ENCODE data around the gene SIL1. TPM values are rescaled to one million over a fixed set of nuclear protein-coding genes. Genes with fewer than 3 reads are reported as not detected.

Gene SIL1
- total and polyA plus RNA-seq, 2 of the 13 experiments (the other 11 are each of a cell fraction or from before 2014, with no cell fraction given), result 26.0 to 30.0 TPM

GRCh38 chr5:139014726-139015125, 183.4 kb downstream of the SIL1 start:
- Histone ChIP-seq H3K79me2 (ENCODE audit: insufficient read depth, low read length) (no peaks in the 10 kb centered on the region), H4K20me1 (ENCODE audit: insufficient read depth, low read length) (no peaks in the 10 kb centered on the region), H3K27ac (ENCODE audit: extremely low read length, insufficient read depth, low read length) (no peak overlapping the region), H3K27me3 (ENCODE audit: control insufficient read depth in 1 of 2, insufficient read depth in 2 of 2, low read length in 2 of 2) (no peaks in the 10 kb centered on the region; a peak in 1 of 5 replicates), H3K9ac (ENCODE audit: insufficient read depth, low read depth, low read length) (no peak overlapping the region), H3K9me3 (ENCODE audit: low read length) (no peaks in the 10 kb centered on the region), H3K4me2 (ENCODE audit: low read depth, low read length) (no peak overlapping the region), H3K36me3 (replicated peaks in 1 of 2; ENCODE audit: control insufficient read depth in 1 of 2, insufficient read depth in 2 of 2, low read length in 2 of 2) (peaks cover 0 to 3% of the 10 kb centered on the region in 2 experiments; a peak in 3 of 5 replicates), H3K4me1 (ENCODE audit: insufficient read depth, low read length) (no peaks in the 10 kb centered on the region), H3K4me3 (replicated peaks in 1 of 3; ENCODE audit: insufficient read depth in 1 of 3, low read depth in 2 of 3, low read length in 3 of 3) (no peak overlapping the region), H2AFZ (ENCODE audit: low read length) (no peak overlapping the region)
- DNase-seq (ENCODE audit: low spot score) (no peak), FAIRE-seq (no peak), ATAC-seq (no peak)
- ChIA-PET POLR2A (no interaction called here), CTCF (ENCODE audit: low intra/inter-chr PET ratio, low total read pairs) (no interaction called here)
- WGBS (ENCODE audit: low lambda C conversion rate), result 92% methylated on average over 4 of the region's 4 CpGs
- BruUV-seq (replicated peaks), result no TSS peak
- TF ChIP-seq, protein P1, sequence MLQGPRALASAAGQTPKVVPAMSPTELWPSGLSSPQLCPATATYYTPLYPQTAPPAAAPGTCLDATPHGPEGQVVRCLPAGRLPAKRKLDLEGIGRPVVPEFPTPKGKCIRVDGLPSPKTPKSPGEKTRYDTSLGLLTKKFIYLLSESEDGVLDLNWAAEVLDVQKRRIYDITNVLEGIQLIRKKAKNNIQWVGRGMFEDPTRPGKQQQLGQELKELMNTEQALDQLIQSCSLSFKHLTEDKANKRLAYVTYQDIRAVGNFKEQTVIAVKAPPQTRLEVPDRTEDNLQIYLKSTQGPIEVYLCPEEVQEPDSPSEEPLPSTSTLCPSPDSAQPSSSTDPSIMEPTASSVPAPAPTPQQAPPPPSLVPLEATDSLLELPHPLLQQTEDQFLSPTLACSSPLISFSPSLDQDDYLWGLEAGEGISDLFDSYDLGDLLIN (CRISPR knock-in tag; IDR thresholded peaks at IDR 0.05; ENCODE audit: borderline replicate concordance), result no peak
- TF ChIP-seq ZFP36 (IDR thresholded peaks at IDR 0.05; ENCODE audit: borderline replicate concordance, low read depth, low read length, partially characterized antibody), result no peak
- no peak for TF ChIP-seq ZNF841 (CRISPR knock-in tag; IDR thresholded peaks at IDR 0.05; ENCODE audit: borderline replicate concordance)
- no peak for TF ChIP-seq FOXA1 (IDR thresholded peaks at IDR 0.05)
- no peak for TF ChIP-seq FOXA1 (CRISPR knock-in tag; IDR thresholded peaks at IDR 0.05)
- TF ChIP-seq EP300 (IDR thresholded peaks at IDR 0.05; ENCODE audit: low read depth in 2 of 2, low read length in 2 of 2), result no peak
- no peak for TF ChIP-seq EP300 (CRISPR knock-in tag; IDR thresholded peaks at IDR 0.05; ENCODE audit: borderline replicate concordance)
- no peak for TF ChIP-seq FOXC1 (CRISPR knock-in tag; IDR thresholded peaks at IDR 0.05; ENCODE audit: borderline replicate concordance)
- TF ChIP-seq NFE2L2 (IDR thresholded peaks at IDR 0.05; ENCODE audit: low read length), result no peak
- TF ChIP-seq, protein P2, sequence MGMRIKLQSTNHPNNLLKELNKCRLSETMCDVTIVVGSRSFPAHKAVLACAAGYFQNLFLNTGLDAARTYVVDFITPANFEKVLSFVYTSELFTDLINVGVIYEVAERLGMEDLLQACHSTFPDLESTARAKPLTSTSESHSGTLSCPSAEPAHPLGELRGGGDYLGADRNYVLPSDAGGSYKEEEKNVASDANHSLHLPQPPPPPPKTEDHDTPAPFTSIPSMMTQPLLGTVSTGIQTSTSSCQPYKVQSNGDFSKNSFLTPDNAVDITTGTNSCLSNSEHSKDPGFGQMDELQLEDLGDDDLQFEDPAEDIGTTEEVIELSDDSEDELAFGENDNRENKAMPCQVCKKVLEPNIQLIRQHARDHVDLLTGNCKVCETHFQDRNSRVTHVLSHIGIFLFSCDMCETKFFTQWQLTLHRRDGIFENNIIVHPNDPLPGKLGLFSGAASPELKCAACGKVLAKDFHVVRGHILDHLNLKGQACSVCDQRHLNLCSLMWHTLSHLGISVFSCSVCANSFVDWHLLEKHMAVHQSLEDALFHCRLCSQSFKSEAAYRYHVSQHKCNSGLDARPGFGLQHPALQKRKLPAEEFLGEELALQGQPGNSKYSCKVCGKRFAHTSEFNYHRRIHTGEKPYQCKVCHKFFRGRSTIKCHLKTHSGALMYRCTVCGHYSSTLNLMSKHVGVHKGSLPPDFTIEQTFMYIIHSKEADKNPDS (CRISPR knock-in tag; IDR thresholded peaks at IDR 0.05), result no peak
- no peak for TF ChIP-seq ZNF12 (CRISPR knock-in tag; IDR thresholded peaks at IDR 0.05)
- no peak for TF ChIP-seq ZFP62 (CRISPR knock-in tag; IDR thresholded peaks at IDR 0.05)
- TF ChIP-seq ZSCAN21 (CRISPR knock-in tag; IDR thresholded peaks at IDR 0.05; ENCODE audit: borderline replicate concordance), result no peak
- no peak for TF ChIP-seq NR2F1 (CRISPR knock-in tag; IDR thresholded peaks at IDR 0.05)
- no peak for TF ChIP-seq ZNF354B (CRISPR knock-in tag; IDR thresholded peaks at IDR 0.05)
- TF ChIP-seq, protein P3, sequence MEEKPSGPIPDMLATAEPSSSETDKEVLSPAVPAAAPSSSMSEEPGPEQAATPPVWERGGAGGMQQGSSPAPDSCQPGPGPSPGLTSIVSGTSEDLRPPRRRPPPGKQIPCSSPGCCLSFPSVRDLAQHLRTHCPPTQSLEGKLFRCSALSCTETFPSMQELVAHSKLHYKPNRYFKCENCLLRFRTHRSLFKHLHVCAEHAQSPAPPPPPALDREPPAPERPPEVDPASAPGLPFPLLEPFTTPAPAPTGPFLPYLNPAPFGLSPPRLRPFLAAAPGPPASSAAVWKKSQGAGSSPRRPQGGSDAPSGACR (CRISPR knock-in tag; IDR thresholded peaks at IDR 0.05), result no peak
- no peak for TF ChIP-seq ZNF761 (CRISPR knock-in tag; conservative IDR thresholded peaks at IDR 0.05)
- no peak for TF ChIP-seq SIN3A (IDR thresholded peaks at IDR 0.05; ENCODE audit: borderline replicate concordance, low read depth, low read length)
- no peak for TF ChIP-seq THYN1 (CRISPR knock-in tag; IDR thresholded peaks at IDR 0.05; ENCODE audit: borderline replicate concordance, low read depth)
- no peak for TF ChIP-seq KDM4B (CRISPR knock-in tag; IDR thresholded peaks at IDR 0.05)
- TF ChIP-seq ZKSCAN1 (IDR thresholded peaks at IDR 0.05; ENCODE audit: low read length), result no peak
- intact Hi-C loops (cut with micrococcal nuclease; ENCODE audit: unreplicated experiment), result no loop called here
- in situ Hi-C loops (cut with HindIII; ENCODE audit: extremely low pct_ligation_motif_present, low pct_unique_long_range_greater_than_20kb), result no loop called here
